WTC11 (cell line): ENCODE data around the gene ILK. TPM values are rescaled to one million over a fixed set of nuclear protein-coding genes. Genes with fewer than 3 reads are reported as not detected.
A peak's percentile ranks its signal among the peaks of the same experiment; 100 is the strongest.

Experiments used
- CBFB ChIP-seq: sonication (generic); formaldehyde crosslinking; IDR thresholded peaks from 2 replicates; pipeline ENCODE4 v1.8.1; 2022; ENCODE audit warnings: mild to moderate bottlenecking, low read depth, missing genetic modification reagents
- ESRRA ChIP-seq: sonication (generic); formaldehyde crosslinking; IDR thresholded peaks from 2 replicates; pipeline ENCODE4 v1.8.1; 2022; ENCODE audit warnings: mild to moderate bottlenecking, missing genetic modification reagents, borderline replicate concordance
- FOXJ3 ChIP-seq: sonication (generic); formaldehyde crosslinking; IDR thresholded peaks from 2 replicates; pipeline ENCODE4 v1.9.0; 2021; ENCODE audit warnings: missing genetic modification reagents, mild to moderate bottlenecking, borderline replicate concordance
- GRHL2 ChIP-seq: fragments of 250-450 bp; sonication (Bioruptor Pico); IDR thresholded peaks from 2 replicates; pipeline ENCODE4 v1.8.0; 2022; ENCODE audit warnings: mild to moderate bottlenecking, moderate library complexity; ENCODE audit not compliant: insufficient replicate concordance, severe bottlenecking
- JAZF1 ChIP-seq: fragments of 250-450 bp; sonication (Bioruptor Pico); IDR thresholded peaks from 2 replicates; pipeline ENCODE4 v1.9.0; 2021; ENCODE audit warnings: moderate library complexity, mild to moderate bottlenecking, inconsistent platforms
- MYBL2 ChIP-seq: sonication (generic); formaldehyde crosslinking; IDR thresholded peaks from 2 replicates; pipeline ENCODE4 v1.8.1; 2023; ENCODE audit warnings: mild to moderate bottlenecking, moderate library complexity, missing genetic modification reagents
- NFATC4 ChIP-seq: fragments of 250-450 bp; sonication (Bioruptor Pico); IDR thresholded peaks from 2 replicates; pipeline ENCODE4 v1.9.0; 2021; ENCODE audit warnings: mild to moderate bottlenecking
- NFE2L1 ChIP-seq: sonication (generic); formaldehyde crosslinking; IDR thresholded peaks from 2 replicates; pipeline ENCODE4 v1.8.1; 2023; ENCODE audit warnings: missing genetic modification reagents
- NR3C1 ChIP-seq: sonication (generic); formaldehyde crosslinking; conservative IDR thresholded peaks from 2 replicates; pipeline ENCODE4 v1.8.1; 2023; ENCODE audit warnings: low read depth, mild to moderate bottlenecking, missing genetic modification reagents
- TEAD1 ChIP-seq: sonication (generic); formaldehyde crosslinking; IDR thresholded peaks from 2 replicates; pipeline ENCODE4 v1.8.0; 2022; ENCODE audit warnings: mild to moderate bottlenecking, missing genetic modification reagents
- ZNF416 ChIP-seq: fragments of 250-450 bp; sonication (Bioruptor Pico); IDR thresholded peaks from 2 replicates; pipeline ENCODE4 v1.9.0; 2021; ENCODE audit warnings: mild to moderate bottlenecking, inconsistent platforms
- total RNA-seq: library from RNA; stranded (reverse); gene quantifications from 3 replicates; pipeline ENCODE4 v1.2.3, GENCODE V29; 2021
- TF ChIP-seq, protein P1 (sequence below): sonication (generic); formaldehyde crosslinking; IDR thresholded peaks from 2 replicates; pipeline ENCODE4 v1.8.1; 2023; ENCODE audit warnings: mild to moderate bottlenecking, missing genetic modification reagents
- TF ChIP-seq, protein P2 (sequence below): fragments of 250-450 bp; sonication (Bioruptor Pico); IDR thresholded peaks from 2 replicates; pipeline ENCODE4 v1.8.0; 2021; ENCODE audit warnings: mild to moderate bottlenecking
- TF ChIP-seq, protein P3 (sequence below): sonication (generic); formaldehyde crosslinking; IDR thresholded peaks from 2 replicates; pipeline ENCODE4 v1.8.1; 2022; ENCODE audit warnings: low read depth, missing genetic modification reagents, borderline replicate concordance
- TF ChIP-seq, protein P4 (sequence below): sonication (generic); formaldehyde crosslinking; IDR thresholded peaks from 2 replicates; pipeline ENCODE4 v1.8.1; 2023; ENCODE audit warnings: mild to moderate bottlenecking, missing genetic modification reagents, moderate library complexity
- TF ChIP-seq, protein P5 (sequence below): sonication (generic); formaldehyde crosslinking; IDR thresholded peaks from 2 replicates; pipeline ENCODE4 v1.8.1; 2023; ENCODE audit warnings: mild to moderate bottlenecking, missing genetic modification reagents, borderline replicate concordance
- TF ChIP-seq, protein P6 (sequence below): sonication (generic); formaldehyde crosslinking; conservative IDR thresholded peaks from 2 replicates; pipeline ENCODE4 v1.8.1; 2023; ENCODE audit warnings: mild to moderate bottlenecking, low read depth, missing genetic modification reagents, moderate library complexity
- TF ChIP-seq, protein P7 (sequence below): sonication (generic); formaldehyde crosslinking; IDR thresholded peaks from 2 replicates; pipeline ENCODE4 v1.8.1; 2022; ENCODE audit warnings: low read depth, mild to moderate bottlenecking, moderate library complexity, missing genetic modification reagents, borderline replicate concordance
- TF ChIP-seq, protein P8 (sequence below): fragments of 250-450 bp; sonication (Bioruptor Pico); IDR thresholded peaks from 2 replicates; pipeline ENCODE4 v2.1.2; 2022; ENCODE audit warnings: mild to moderate bottlenecking, moderate library complexity
- TF ChIP-seq, protein P9 (sequence below): sonication (generic); formaldehyde crosslinking; IDR thresholded peaks from 2 replicates; pipeline ENCODE4 v1.8.0; 2022; ENCODE audit warnings: mild to moderate bottlenecking, missing genetic modification reagents

The ILK gene
- total RNA-seq, 1 experiment from 2014 or later, result 97.7 TPM

DNA sequence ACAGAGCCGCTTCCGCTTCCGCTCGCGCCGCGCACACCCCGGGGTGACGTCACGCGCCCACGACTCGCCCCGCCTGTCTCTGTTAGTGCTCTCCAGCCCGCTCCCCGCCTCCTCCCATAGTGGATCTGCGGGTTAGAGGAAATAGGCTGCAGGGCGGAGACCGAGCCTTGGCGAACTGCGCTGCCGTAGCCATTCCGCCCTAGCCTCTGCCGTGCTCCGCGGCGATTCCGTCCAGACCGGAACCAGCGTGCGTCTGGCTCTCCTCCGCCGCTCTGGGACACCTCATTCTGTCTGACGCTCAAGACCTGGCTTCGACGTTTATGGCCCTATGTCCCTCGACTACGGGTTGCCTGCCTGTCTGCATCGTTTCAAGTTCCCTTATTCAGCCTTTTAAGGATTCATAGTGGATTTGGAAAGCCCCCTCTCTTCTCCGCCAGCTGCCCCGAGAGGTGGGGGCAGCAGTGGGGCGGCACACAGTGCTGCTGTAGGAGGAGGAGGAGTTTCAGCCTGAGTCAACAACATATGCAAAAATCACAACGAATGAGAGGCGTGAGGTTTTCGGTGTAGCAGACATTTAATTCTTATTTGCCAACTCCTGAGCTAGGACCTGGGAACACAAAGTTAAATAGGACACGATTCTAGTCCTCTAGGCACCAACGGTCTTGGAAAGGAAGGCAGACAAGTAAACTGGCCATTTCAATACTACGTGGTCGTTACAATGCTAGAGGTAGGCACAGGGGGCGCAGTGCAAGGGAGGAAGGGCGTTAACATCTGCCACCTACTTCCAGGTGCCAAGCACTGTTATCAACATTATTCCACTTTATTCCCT lies 8.9 kb downstream of the ILK start, which contains the start of gene TAF10 (continued):
- TF ChIP-seq, protein P1, sequence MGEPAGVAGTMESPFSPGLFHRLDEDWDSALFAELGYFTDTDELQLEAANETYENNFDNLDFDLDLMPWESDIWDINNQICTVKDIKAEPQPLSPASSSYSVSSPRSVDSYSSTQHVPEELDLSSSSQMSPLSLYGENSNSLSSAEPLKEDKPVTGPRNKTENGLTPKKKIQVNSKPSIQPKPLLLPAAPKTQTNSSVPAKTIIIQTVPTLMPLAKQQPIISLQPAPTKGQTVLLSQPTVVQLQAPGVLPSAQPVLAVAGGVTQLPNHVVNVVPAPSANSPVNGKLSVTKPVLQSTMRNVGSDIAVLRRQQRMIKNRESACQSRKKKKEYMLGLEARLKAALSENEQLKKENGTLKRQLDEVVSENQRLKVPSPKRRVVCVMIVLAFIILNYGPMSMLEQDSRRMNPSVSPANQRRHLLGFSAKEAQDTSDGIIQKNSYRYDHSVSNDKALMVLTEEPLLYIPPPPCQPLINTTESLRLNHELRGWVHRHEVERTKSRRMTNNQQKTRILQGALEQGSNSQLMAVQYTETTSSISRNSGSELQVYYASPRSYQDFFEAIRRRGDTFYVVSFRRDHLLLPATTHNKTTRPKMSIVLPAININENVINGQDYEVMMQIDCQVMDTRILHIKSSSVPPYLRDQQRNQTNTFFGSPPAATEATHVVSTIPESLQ (CRISPR knock-in tag), result no peak
- TF ChIP-seq, protein P2, sequence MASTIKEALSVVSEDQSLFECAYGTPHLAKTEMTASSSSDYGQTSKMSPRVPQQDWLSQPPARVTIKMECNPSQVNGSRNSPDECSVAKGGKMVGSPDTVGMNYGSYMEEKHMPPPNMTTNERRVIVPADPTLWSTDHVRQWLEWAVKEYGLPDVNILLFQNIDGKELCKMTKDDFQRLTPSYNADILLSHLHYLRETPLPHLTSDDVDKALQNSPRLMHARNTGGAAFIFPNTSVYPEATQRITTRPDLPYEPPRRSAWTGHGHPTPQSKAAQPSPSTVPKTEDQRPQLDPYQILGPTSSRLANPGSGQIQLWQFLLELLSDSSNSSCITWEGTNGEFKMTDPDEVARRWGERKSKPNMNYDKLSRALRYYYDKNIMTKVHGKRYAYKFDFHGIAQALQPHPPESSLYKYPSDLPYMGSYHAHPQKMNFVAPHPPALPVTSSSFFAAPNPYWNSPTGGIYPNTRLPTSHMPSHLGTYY (CRISPR knock-in tag), result no peak
- TF ChIP-seq, protein P3, sequence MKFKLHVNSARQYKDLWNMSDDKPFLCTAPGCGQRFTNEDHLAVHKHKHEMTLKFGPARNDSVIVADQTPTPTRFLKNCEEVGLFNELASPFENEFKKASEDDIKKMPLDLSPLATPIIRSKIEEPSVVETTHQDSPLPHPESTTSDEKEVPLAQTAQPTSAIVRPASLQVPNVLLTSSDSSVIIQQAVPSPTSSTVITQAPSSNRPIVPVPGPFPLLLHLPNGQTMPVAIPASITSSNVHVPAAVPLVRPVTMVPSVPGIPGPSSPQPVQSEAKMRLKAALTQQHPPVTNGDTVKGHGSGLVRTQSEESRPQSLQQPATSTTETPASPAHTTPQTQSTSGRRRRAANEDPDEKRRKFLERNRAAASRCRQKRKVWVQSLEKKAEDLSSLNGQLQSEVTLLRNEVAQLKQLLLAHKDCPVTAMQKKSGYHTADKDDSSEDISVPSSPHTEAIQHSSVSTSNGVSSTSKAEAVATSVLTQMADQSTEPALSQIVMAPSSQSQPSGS (CRISPR knock-in tag), result no peak
- TF ChIP-seq, protein P4, sequence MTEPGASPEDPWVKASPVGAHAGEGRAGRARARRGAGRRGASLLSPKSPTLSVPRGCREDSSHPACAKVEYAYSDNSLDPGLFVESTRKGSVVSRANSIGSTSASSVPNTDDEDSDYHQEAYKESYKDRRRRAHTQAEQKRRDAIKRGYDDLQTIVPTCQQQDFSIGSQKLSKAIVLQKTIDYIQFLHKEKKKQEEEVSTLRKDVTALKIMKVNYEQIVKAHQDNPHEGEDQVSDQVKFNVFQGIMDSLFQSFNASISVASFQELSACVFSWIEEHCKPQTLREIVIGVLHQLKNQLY (CRISPR knock-in tag), result no peak
- TF ChIP-seq NFE2L1 (CRISPR knock-in tag) (0 out of 2 replicates have a peak, but pooled peaks have one; percentile 42), FOXJ3 (no peak), ZNF416 (no peak; the same call in 1 of the 2 replicates), GRHL2 (no peak), MYBL2 (CRISPR knock-in tag) (no peak), ESRRA (CRISPR knock-in tag) (no peak), TEAD1 (CRISPR knock-in tag) (peak; percentile 71; the same call in 1 of the 2 replicates), NFATC4 (CRISPR knock-in tag) (no peak; the same call in none of the 2 replicates), JAZF1 (no peak), NR3C1 (CRISPR knock-in tag) (no peak), CBFB (peak; percentile 79)
- TF ChIP-seq, protein P5, sequence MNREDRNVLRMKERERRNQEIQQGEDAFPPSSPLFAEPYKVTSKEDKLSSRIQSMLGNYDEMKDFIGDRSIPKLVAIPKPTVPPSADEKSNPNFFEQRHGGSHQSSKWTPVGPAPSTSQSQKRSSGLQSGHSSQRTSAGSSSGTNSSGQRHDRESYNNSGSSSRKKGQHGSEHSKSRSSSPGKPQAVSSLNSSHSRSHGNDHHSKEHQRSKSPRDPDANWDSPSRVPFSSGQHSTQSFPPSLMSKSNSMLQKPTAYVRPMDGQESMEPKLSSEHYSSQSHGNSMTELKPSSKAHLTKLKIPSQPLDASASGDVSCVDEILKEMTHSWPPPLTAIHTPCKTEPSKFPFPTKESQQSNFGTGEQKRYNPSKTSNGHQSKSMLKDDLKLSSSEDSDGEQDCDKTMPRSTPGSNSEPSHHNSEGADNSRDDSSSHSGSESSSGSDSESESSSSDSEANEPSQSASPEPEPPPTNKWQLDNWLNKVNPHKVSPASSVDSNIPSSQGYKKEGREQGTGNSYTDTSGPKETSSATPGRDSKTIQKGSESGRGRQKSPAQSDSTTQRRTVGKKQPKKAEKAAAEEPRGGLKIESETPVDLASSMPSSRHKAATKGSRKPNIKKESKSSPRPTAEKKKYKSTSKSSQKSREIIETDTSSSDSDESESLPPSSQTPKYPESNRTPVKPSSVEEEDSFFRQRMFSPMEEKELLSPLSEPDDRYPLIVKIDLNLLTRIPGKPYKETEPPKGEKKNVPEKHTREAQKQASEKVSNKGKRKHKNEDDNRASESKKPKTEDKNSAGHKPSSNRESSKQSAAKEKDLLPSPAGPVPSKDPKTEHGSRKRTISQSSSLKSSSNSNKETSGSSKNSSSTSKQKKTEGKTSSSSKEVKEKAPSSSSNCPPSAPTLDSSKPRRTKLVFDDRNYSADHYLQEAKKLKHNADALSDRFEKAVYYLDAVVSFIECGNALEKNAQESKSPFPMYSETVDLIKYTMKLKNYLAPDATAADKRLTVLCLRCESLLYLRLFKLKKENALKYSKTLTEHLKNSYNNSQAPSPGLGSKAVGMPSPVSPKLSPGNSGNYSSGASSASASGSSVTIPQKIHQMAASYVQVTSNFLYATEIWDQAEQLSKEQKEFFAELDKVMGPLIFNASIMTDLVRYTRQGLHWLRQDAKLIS (CRISPR knock-in tag), result no peak
- TF ChIP-seq, protein P6, sequence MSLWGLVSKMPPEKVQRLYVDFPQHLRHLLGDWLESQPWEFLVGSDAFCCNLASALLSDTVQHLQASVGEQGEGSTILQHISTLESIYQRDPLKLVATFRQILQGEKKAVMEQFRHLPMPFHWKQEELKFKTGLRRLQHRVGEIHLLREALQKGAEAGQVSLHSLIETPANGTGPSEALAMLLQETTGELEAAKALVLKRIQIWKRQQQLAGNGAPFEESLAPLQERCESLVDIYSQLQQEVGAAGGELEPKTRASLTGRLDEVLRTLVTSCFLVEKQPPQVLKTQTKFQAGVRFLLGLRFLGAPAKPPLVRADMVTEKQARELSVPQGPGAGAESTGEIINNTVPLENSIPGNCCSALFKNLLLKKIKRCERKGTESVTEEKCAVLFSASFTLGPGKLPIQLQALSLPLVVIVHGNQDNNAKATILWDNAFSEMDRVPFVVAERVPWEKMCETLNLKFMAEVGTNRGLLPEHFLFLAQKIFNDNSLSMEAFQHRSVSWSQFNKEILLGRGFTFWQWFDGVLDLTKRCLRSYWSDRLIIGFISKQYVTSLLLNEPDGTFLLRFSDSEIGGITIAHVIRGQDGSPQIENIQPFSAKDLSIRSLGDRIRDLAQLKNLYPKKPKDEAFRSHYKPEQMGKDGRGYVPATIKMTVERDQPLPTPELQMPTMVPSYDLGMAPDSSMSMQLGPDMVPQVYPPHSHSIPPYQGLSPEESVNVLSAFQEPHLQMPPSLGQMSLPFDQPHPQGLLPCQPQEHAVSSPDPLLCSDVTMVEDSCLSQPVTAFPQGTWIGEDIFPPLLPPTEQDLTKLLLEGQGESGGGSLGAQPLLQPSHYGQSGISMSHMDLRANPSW (CRISPR knock-in tag), result 0 out of 2 replicates have a peak, but pooled peaks have one; percentile 26
- TF ChIP-seq, protein P7, sequence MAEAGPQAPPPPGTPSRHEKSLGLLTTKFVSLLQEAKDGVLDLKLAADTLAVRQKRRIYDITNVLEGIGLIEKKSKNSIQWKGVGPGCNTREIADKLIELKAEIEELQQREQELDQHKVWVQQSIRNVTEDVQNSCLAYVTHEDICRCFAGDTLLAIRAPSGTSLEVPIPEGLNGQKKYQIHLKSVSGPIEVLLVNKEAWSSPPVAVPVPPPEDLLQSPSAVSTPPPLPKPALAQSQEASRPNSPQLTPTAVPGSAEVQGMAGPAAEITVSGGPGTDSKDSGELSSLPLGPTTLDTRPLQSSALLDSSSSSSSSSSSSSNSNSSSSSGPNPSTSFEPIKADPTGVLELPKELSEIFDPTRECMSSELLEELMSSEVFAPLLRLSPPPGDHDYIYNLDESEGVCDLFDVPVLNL (CRISPR knock-in tag), result 0 out of 2 replicates have a peak, but pooled peaks have one; percentile 8
- TF ChIP-seq, protein P8, sequence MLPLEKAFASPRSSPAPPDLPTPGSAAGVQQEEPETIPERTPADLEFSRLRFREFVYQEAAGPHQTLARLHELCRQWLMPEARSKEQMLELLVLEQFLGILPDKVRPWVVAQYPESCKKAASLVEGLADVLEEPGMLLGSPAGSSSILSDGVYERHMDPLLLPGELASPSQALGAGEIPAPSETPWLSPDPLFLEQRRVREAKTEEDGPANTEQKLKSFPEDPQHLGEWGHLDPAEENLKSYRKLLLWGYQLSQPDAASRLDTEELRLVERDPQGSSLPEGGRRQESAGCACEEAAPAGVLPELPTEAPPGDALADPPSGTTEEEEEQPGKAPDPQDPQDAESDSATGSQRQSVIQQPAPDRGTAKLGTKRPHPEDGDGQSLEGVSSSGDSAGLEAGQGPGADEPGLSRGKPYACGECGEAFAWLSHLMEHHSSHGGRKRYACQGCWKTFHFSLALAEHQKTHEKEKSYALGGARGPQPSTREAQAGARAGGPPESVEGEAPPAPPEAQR (CRISPR knock-in tag), result no peak
- TF ChIP-seq, protein P9, sequence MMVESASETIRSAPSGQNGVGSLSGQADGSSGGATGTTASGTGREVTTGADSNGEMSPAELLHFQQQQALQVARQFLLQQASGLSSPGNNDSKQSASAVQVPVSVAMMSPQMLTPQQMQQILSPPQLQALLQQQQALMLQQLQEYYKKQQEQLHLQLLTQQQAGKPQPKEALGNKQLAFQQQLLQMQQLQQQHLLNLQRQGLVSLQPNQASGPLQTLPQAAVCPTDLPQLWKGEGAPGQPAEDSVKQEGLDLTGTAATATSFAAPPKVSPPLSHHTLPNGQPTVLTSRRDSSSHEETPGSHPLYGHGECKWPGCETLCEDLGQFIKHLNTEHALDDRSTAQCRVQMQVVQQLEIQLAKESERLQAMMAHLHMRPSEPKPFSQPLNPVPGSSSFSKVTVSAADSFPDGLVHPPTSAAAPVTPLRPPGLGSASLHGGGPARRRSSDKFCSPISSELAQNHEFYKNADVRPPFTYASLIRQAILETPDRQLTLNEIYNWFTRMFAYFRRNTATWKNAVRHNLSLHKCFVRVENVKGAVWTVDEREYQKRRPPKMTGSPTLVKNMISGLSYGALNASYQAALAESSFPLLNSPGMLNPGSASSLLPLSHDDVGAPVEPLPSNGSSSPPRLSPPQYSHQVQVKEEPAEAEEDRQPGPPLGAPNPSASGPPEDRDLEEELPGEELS, result peak; percentile 91
